HG02840 (cell line): ENCODE measurements around the gene NPNT.

Experiments used
- ATAC-seq: cut with Tn5 transposase; IDR thresholded peaks from one replicate; pipeline ENCODE4 v1.9.1; 2021; ENCODE audit warnings: mild to moderate bottlenecking, moderate library complexity, moderate number of reproducible peaks; ENCODE audit not compliant: unreplicated experiment, low FRiP score

Gene NPNT

GRCh38 chr4:105967058-105967658 lies 71.9 kb downstream of the NPNT start:
- ATAC-seq, result no peak

GRCh38 chr4:105969575-105969974 lies 74.3 kb downstream of the NPNT start:
- no peak for ATAC-seq

GRCh38 chr4:105970371-105970770 lies 75.1 kb downstream of the NPNT start:
- no peak for ATAC-seq

GRCh38 chr4:105971036-105971435 lies 75.8 kb downstream of the NPNT start:
- ATAC-seq, result no peak

- no peak for ATAC-seq
Observed at GRCh38 chr4:105972946-105973621, 77.8 kb downstream of the NPNT start.

GRCh38 chr4:105976915-105977314 lies 81.6 kb downstream of the NPNT start:
- ATAC-seq, result no peak

GRCh38 chr4:105978684-105979296 lies 83.5 kb downstream of the NPNT start:
- ATAC-seq, result no peak

GRCh38 chr4:105979506-105979905 lies 84.2 kb downstream of the NPNT start:
- ATAC-seq, result no peak

- no peak for ATAC-seq
Observed at GRCh38 chr4:105988671-105989070, 93.4 kb downstream of the NPNT start.

- no peak for ATAC-seq
Observed at GRCh38 chr4:105989485-105990242, 94.4 kb downstream of the NPNT start.

- ATAC-seq, result no peak
Observed at GRCh38 chr4:105990933-105991332, 95.7 kb downstream of the NPNT start.

- ATAC-seq, result no peak
Observed at GRCh38 chr4:105991726-105992125, 96.5 kb downstream of the NPNT start.

- ATAC-seq, result no peak
Observed at GRCh38 chr4:105992641-105993305, 97.5 kb downstream of the NPNT start.

- no peak for ATAC-seq
Observed at GRCh38 chr4:105994061-105994460, 98.8 kb downstream of the NPNT start.

- no peak for ATAC-seq
Observed at GRCh38 chr4:105994841-105995501, 99.7 kb downstream of the NPNT start.

GRCh38 chr4:105996845-105997244 lies 101.6 kb downstream of the NPNT start:
- ATAC-seq, result no peak

GRCh38 chr4:105998171-105999063 lies 103.1 kb downstream of the NPNT start:
- ATAC-seq, result no peak

- ATAC-seq, result no peak
Observed at GRCh38 chr4:106002994-106003393, 107.7 kb downstream of the NPNT start.

- no peak for ATAC-seq
Observed at GRCh38 chr4:106010761-106011160, 115.5 kb downstream of the NPNT start.
